ENCODE data around the gene TBC1D2. TPM values are rescaled to one million over a fixed set of nuclear protein-coding genes. Genes with fewer than 3 reads are reported as not detected.
A peak's percentile ranks its signal among the peaks of the same experiment; 100 is the strongest.

The TBC1D2 gene
- total and polyA plus RNA-seq, 2 of the 13 experiments (the other 11 are each of a cell fraction or from before 2014, with no cell fraction given): 2.0 to 2.8 TPM

- Histone ChIP-seq H3K4me2 (ENCODE audit: low read depth, low read length) (no peak overlapping the region), H3K79me2 (ENCODE audit: insufficient read depth, low read length) (peaks cover 58% of the 10 kb centered on the region), H3K9ac (ENCODE audit: insufficient read depth, low read depth, low read length) (no peak overlapping the region), H3K4me3 (replicated peaks in 1 of 3; ENCODE audit: insufficient read depth in 1 of 3, low read depth in 2 of 3, low read length in 3 of 3) (no peak overlapping the region), H3K27me3 (ENCODE audit: control insufficient read depth in 1 of 2, insufficient read depth in 2 of 2, low read length in 2 of 2) (no peaks in the 10 kb centered on the region), H3K4me1 (ENCODE audit: insufficient read depth, low read length) (peaks cover 64% of the 10 kb centered on the region), H3K27ac (ENCODE audit: extremely low read length, insufficient read depth, low read length) (no peak overlapping the region), H3K9me3 (ENCODE audit: low read length) (no peaks in the 10 kb centered on the region), H3K36me3 (replicated peaks in 1 of 2; ENCODE audit: control insufficient read depth in 1 of 2, insufficient read depth in 2 of 2, low read length in 2 of 2) (peaks cover 0 to 1% of the 10 kb centered on the region in 2 experiments; a peak in 1 of 5 replicates), H4K20me1 (ENCODE audit: insufficient read depth, low read length) (no peaks in the 10 kb centered on the region), H2AFZ (ENCODE audit: low read length) (no peak overlapping the region)
- TF ChIP-seq ZNF639 (CRISPR knock-in tag; conservative IDR thresholded peaks at IDR 0.05) (no peak), ZNF629 (CRISPR knock-in tag; conservative IDR thresholded peaks at IDR 0.05) (peak; percentile 72)
- ChIA-PET CTCF (ENCODE audit: low intra/inter-chr PET ratio, low total read pairs) (no interaction called here), POLR2A (no interaction called here)
- DNase-seq (ENCODE audit: low spot score) (no peak), FAIRE-seq (no peak), ATAC-seq (no peak)
- in situ Hi-C loops (cut with HindIII; ENCODE audit: extremely low pct_ligation_motif_present, low pct_unique_long_range_greater_than_20kb): no loop called here
- 53% methylated on average over 1 of the region's 1 CpG for WGBS (ENCODE audit: low lambda C conversion rate)
- intact Hi-C loops (cut with micrococcal nuclease; ENCODE audit: unreplicated experiment): no loop called here
- BruUV-seq (replicated peaks): no TSS peak
Measured at GRCh38 chr9:98186236-98186635, 69.2 kb downstream of the TBC1D2 start.

GRCh38 chr9:98185611-98186171, 69.8 kb downstream of the TBC1D2 start:
- Histone ChIP-seq H4K20me1 (ENCODE audit: insufficient read depth, low read length) (no peaks in the 10 kb centered on the region), H3K79me2 (ENCODE audit: insufficient read depth, low read length) (peaks cover 59% of the 10 kb centered on the region), H3K4me3 (replicated peaks in 1 of 3; ENCODE audit: insufficient read depth in 1 of 3, low read depth in 2 of 3, low read length in 3 of 3) (no peak overlapping the region), H2AFZ (ENCODE audit: low read length) (no peak overlapping the region), H3K9me3 (ENCODE audit: low read length) (no peaks in the 10 kb centered on the region), H3K27me3 (ENCODE audit: control insufficient read depth in 1 of 2, insufficient read depth in 2 of 2, low read length in 2 of 2) (no peaks in the 10 kb centered on the region), H3K4me1 (ENCODE audit: insufficient read depth, low read length) (peaks cover 64% of the 10 kb centered on the region), H3K4me2 (ENCODE audit: low read depth, low read length) (no peak overlapping the region), H3K9ac (ENCODE audit: insufficient read depth, low read depth, low read length) (no peak overlapping the region), H3K36me3 (replicated peaks in 1 of 2; ENCODE audit: control insufficient read depth in 1 of 2, insufficient read depth in 2 of 2, low read length in 2 of 2) (peaks cover 0 to 1% of the 10 kb centered on the region in 2 experiments; a peak in 1 of 5 replicates), H3K27ac (ENCODE audit: extremely low read length, insufficient read depth, low read length) (no peak overlapping the region)
- in situ Hi-C loops (cut with HindIII; ENCODE audit: extremely low pct_ligation_motif_present, low pct_unique_long_range_greater_than_20kb): no loop called here
- WGBS (ENCODE audit: low lambda C conversion rate): 100% methylated on average over 1 of the region's 6 CpGs
- no peak for DNase-seq (ENCODE audit: low spot score)
- intact Hi-C loops (cut with micrococcal nuclease; ENCODE audit: unreplicated experiment): no loop called here
- ATAC-seq: no peak
- no peak for TF ChIP-seq RBM22 (optimal IDR thresholded peaks at IDR 0.05; ENCODE audit: low read length)
- no peak for TF ChIP-seq ZNF337 (CRISPR knock-in tag; IDR thresholded peaks at IDR 0.05; ENCODE audit: borderline replicate concordance, low read depth)
- no peak for TF ChIP-seq ZKSCAN5 (CRISPR knock-in tag; IDR thresholded peaks at IDR 0.05)
- TF ChIP-seq ZFP1 (CRISPR knock-in tag; IDR thresholded peaks at IDR 0.05): no peak
- TF ChIP-seq POGZ (CRISPR knock-in tag; IDR thresholded peaks at IDR 0.05): no peak
- no peak for TF ChIP-seq ARID2 (CRISPR knock-in tag; IDR thresholded peaks at IDR 0.05; ENCODE audit: borderline replicate concordance)
- no peak for FAIRE-seq
- ChIA-PET CTCF (ENCODE audit: low intra/inter-chr PET ratio, low total read pairs) (no interaction called here), POLR2A (no interaction called here)
- no TSS peak for BruUV-seq (replicated peaks)

All from HepG2 (cell line).